SK-N-SH (cell line): ENCODE measurements around the gene MINDY4. TPM values are rescaled to one million over a fixed set of nuclear protein-coding genes. Genes with fewer than 3 reads are reported as not detected.

ENCODE experiments used
- CTCF ChIA-PET: fragments of 300-600, 350-600 bp; formaldehyde crosslinking; extraction: SDS; loops from one replicate; lab custom pipeline; 2021; lab: Yijun Ruan, JAX
- POLR2A ChIA-PET: fragments of 350-600 bp; sonication (Branson Sonifier 250); formaldehyde crosslinking; extraction: SDS; loops from one replicate; lab custom pipeline; 2020; ENCODE audit warnings: antibody characterized with exemption, inconsistent platforms; lab: Yijun Ruan, JAX
- DNase-seq: peaks from one replicate; pipeline ENCODE4 v3.0.0; 2012
- H2AFZ ChIP-seq: fragments of 200-600 bp; sonication (generic); 2 replicates; pipeline ENCODE4 v1.8.1; 2016; ENCODE audit warnings: antibody characterized with exemption, mild to moderate bottlenecking, low read depth
- H3F3A ChIP-seq: fragments of 200-600 bp; sonication (generic); replicated peaks from 2 replicates; pipeline ENCODE3; 2016; ENCODE audit warnings: antibody characterized with exemption, mild to moderate bottlenecking; ENCODE audit not compliant: insufficient read depth
- H3K27ac ChIP-seq, 2 experiments: fragments of 200-500 bp in 1 of 2; fragments of 200-600 bp in 1 of 2; sonication (Bioruptor generic) in 1 of 2; sonication (generic), shearing (Covaris generic) in 1 of 2; 2 replicates each; pipeline versions ENCODE4 v1.5.1 to v1.6.1; 2014 to 2016; ENCODE audit warnings: low read depth in 2 of 2, inconsistent platforms in 1 of 2, low read length in 1 of 2, mild to moderate bottlenecking in 1 of 2, mixed read lengths in 1 of 2
- H3K27me3 ChIP-seq: fragments of 200-600 bp; sonication (generic), shearing (Covaris generic); 2 replicates; pipeline ENCODE4 v1.6.1; 2016; ENCODE audit warnings: mixed run types; ENCODE audit not compliant: insufficient read depth
- H3K36me3 ChIP-seq, 2 experiments: fragments of 200-500 bp in 1 of 2; fragments of 200-600 bp in 1 of 2; sonication (Bioruptor generic) in 1 of 2; sonication (generic) in 1 of 2; replicated peaks in 1 of 2; 2 replicates each; pipeline versions ENCODE3 to v1.5.1; 2014 to 2016; ENCODE audit warnings: low read length in 1 of 2, mild to moderate bottlenecking in 1 of 2; ENCODE audit not compliant: insufficient read depth in 2 of 2, control insufficient read depth in 1 of 2
- H3K4me1 ChIP-seq, 2 experiments: fragments of 200-500 bp in 1 of 2; fragments of 200-600 bp in 1 of 2; sonication (Bioruptor generic) in 1 of 2; sonication (generic), shearing (Covaris generic) in 1 of 2; 2 replicates each; pipeline versions ENCODE4 v1.5.1 to v1.6.1; 2014 to 2016; ENCODE audit warnings: low read depth in 1 of 2, low read length in 1 of 2, mixed run types in 1 of 2; ENCODE audit not compliant: insufficient read depth in 2 of 2, control insufficient read depth in 1 of 2
- H3K4me2 ChIP-seq: fragments of 200-600 bp; sonication (generic), shearing (Covaris generic); 2 replicates; pipeline ENCODE4 v1.6.1; 2017; ENCODE audit warnings: mixed run types
- H3K4me3 ChIP-seq, 2 experiments: fragments of 200-500 bp in 1 of 2; fragments of 200-600 bp in 1 of 2; sonication (Bioruptor generic) in 1 of 2; sonication (generic), shearing (Covaris generic) in 1 of 2; 2 replicates each; pipeline versions ENCODE4 v1.5.1 to v1.8.1; 2014 to 2016; ENCODE audit warnings: low read depth in 2 of 2, inconsistent platforms in 1 of 2, low read length in 1 of 2, mild to moderate bottlenecking in 1 of 2, mixed read lengths in 1 of 2, moderate library complexity in 1 of 2
- H3K79me2 ChIP-seq: fragments of 200-600 bp; sonication (generic); 2 replicates; pipeline ENCODE4 v1.8.1; 2017; ENCODE audit warnings: mild to moderate bottlenecking; ENCODE audit not compliant: insufficient read depth
- H3K9ac ChIP-seq: fragments of 200-600 bp; sonication (generic); 2 replicates; pipeline ENCODE4 v1.6.1; 2017; ENCODE audit warnings: mixed run types
- H3K9me2 ChIP-seq: fragments of 200-600 bp; sonication (generic); 2 replicates; pipeline ENCODE4 v1.6.1; 2017; ENCODE audit warnings: mixed run types
- H3K9me3 ChIP-seq: fragments of 200-600 bp; sonication (generic); 2 replicates; pipeline ENCODE4 v1.6.1; 2017; ENCODE audit warnings: mixed run types, mild to moderate bottlenecking, moderate library complexity
- H4K20me1 ChIP-seq: fragments of 200-600 bp; sonication (generic); 2 replicates; pipeline ENCODE4 v1.6.1; 2017; ENCODE audit warnings: mild to moderate bottlenecking, mixed run types; ENCODE audit not compliant: insufficient read depth
- ELF1 ChIP-seq: IDR thresholded peaks from 2 replicates; pipeline ENCODE4 v1.4.0; 2012
- FOSL2 ChIP-seq: IDR thresholded peaks from 2 replicates; pipeline ENCODE4 v1.4.0; 2012; ENCODE audit warnings: low read depth, mild to moderate bottlenecking, moderate library complexity, borderline replicate concordance
- FOXJ3 ChIP-seq: sonication (generic); formaldehyde crosslinking; IDR thresholded peaks from 2 replicates; pipeline ENCODE4 v1.5.1; 2020; ENCODE audit warnings: mild to moderate bottlenecking, missing genetic modification reagents
- FOXM1 ChIP-seq: IDR thresholded peaks from 2 replicates; pipeline ENCODE4 v1.4.0; 2012; ENCODE audit warnings: low read depth, mild to moderate bottlenecking
- GABPA ChIP-seq: IDR thresholded peaks from 2 replicates; pipeline ENCODE4 v1.4.0; 2012; ENCODE audit warnings: low read depth, mild to moderate bottlenecking
- GATA2 ChIP-seq: sonication (generic); formaldehyde crosslinking; IDR thresholded peaks from 2 replicates; pipeline ENCODE4 v1.5.0; 2020; ENCODE audit warnings: mild to moderate bottlenecking, missing genetic modification reagents
- MEF2A ChIP-seq: IDR thresholded peaks from 2 replicates; pipeline ENCODE4 v1.4.0; 2012; ENCODE audit warnings: low read depth, borderline replicate concordance
- NFIC ChIP-seq: IDR thresholded peaks from 2 replicates; pipeline ENCODE4 v1.4.0; 2012; ENCODE audit warnings: borderline replicate concordance
- RAD21 ChIP-seq: IDR thresholded peaks from 2 replicates; pipeline ENCODE4 v1.6.1; 2012; ENCODE audit warnings: mild to moderate bottlenecking, low read length
- REST ChIP-seq: IDR thresholded peaks from 2 replicates; pipeline ENCODE4 v1.6.1; 2012; ENCODE audit warnings: mild to moderate bottlenecking, low read depth, low read length, moderate library complexity
- SMC3 ChIP-seq: IDR thresholded peaks from 2 replicates; pipeline ENCODE4 v1.6.1; 2012; ENCODE audit warnings: low read depth, low read length, improper control_type of control experiment
- TAF1 ChIP-seq: IDR thresholded peaks from 2 replicates; pipeline ENCODE4 v1.6.1; 2012; ENCODE audit warnings: low read depth, mild to moderate bottlenecking, low read length, moderate library complexity, borderline replicate concordance
- TCF12 ChIP-seq: IDR thresholded peaks from 2 replicates; pipeline ENCODE4 v1.4.0; 2012
- TEAD4 ChIP-seq: IDR thresholded peaks from 2 replicates; pipeline ENCODE4 v1.4.0; 2012; ENCODE audit warnings: mild to moderate bottlenecking, borderline replicate concordance; ENCODE audit not compliant: insufficient read depth
- YY1 ChIP-seq: IDR thresholded peaks from 2 replicates; pipeline ENCODE4 v1.4.0; 2012; ENCODE audit warnings: low read depth, mild to moderate bottlenecking
- WGBS: methylation state at CpG from one replicate; pipeline ENCODE4 v1.1.6; 2017; ENCODE audit warnings: low lambda C conversion rate; 5-methylcytosine and 5-hydroxymethylcytosine counted together
- polyA plus RNA-seq, 3 experiments: library from polyadenylated mRNA; depleted of rRNA; stranded (reverse); fragments of >200 nt; gene quantifications; 2 replicates each; pipeline ENCODE4 v1.2.3, GENCODE V29; 2012
- TF ChIP-seq, protein P1 (sequence below): fragments of 200-600 bp; sonication (generic); IDR thresholded peaks from 2 replicates; pipeline ENCODE4 v1.6.1; 2017; ENCODE audit warnings: antibody characterized with exemption, mild to moderate bottlenecking, moderate library complexity
- TF ChIP-seq, protein P2 (sequence below): IDR thresholded peaks from 2 replicates; pipeline ENCODE4; 2012

MINDY4 gene
- polyA plus RNA-seq, 1 of the 3 experiments (the other 2 are of a cell fraction): 1.8 TPM

- Histone ChIP-seq H3K79me2 (no peaks in the 10 kb centered on the region), H3K9me3 (no peaks in the 10 kb centered on the region), H4K20me1 (no peaks in the 10 kb centered on the region), H3F3A (peaks cover 4% of the 10 kb centered on the region), H3K9me2 (no peaks in the 10 kb centered on the region), H3K9ac (0 out of 2 replicates have a peak overlapping the region, but pooled peaks have one; percentile 0), H3K27me3 (no peaks in the 10 kb centered on the region), H2AFZ (peak overlapping the region; percentile 53), H3K36me3 (no peaks in the 10 kb centered on the region), H3K4me1 (peaks cover 18 to 46% of the 10 kb centered on the region in 2 experiments; a peak in 3 of 4 replicates), H3K4me3 (no peak overlapping the region), H3K27ac (peak overlapping the region; percentile 11 to 47; a peak in 2 of 4 replicates), H3K4me2 (peak overlapping the region; percentile 59)
- TF ChIP-seq, protein P1, sequence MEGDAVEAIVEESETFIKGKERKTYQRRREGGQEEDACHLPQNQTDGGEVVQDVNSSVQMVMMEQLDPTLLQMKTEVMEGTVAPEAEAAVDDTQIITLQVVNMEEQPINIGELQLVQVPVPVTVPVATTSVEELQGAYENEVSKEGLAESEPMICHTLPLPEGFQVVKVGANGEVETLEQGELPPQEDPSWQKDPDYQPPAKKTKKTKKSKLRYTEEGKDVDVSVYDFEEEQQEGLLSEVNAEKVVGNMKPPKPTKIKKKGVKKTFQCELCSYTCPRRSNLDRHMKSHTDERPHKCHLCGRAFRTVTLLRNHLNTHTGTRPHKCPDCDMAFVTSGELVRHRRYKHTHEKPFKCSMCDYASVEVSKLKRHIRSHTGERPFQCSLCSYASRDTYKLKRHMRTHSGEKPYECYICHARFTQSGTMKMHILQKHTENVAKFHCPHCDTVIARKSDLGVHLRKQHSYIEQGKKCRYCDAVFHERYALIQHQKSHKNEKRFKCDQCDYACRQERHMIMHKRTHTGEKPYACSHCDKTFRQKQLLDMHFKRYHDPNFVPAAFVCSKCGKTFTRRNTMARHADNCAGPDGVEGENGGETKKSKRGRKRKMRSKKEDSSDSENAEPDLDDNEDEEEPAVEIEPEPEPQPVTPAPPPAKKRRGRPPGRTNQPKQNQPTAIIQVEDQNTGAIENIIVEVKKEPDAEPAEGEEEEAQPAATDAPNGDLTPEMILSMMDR: no peak
- no peak for TF ChIP-seq ELF1
- DNase-seq: no peak
- ChIA-PET POLR2A (no interaction called here), CTCF (interaction anchor here (1.2 to 10.9 kb wide), 5 partner anchors 33 to 217 kb away, joined by 4 to 84 read pairs (median 6); no protein-coding TSS in a partner anchor)
- 79% methylated on average over 7 of the region's 7 CpGs for WGBS
Observed at GRCh38 chr7:30906014-30906413, 134.8 kb downstream of the MINDY4 start.

DNA sequence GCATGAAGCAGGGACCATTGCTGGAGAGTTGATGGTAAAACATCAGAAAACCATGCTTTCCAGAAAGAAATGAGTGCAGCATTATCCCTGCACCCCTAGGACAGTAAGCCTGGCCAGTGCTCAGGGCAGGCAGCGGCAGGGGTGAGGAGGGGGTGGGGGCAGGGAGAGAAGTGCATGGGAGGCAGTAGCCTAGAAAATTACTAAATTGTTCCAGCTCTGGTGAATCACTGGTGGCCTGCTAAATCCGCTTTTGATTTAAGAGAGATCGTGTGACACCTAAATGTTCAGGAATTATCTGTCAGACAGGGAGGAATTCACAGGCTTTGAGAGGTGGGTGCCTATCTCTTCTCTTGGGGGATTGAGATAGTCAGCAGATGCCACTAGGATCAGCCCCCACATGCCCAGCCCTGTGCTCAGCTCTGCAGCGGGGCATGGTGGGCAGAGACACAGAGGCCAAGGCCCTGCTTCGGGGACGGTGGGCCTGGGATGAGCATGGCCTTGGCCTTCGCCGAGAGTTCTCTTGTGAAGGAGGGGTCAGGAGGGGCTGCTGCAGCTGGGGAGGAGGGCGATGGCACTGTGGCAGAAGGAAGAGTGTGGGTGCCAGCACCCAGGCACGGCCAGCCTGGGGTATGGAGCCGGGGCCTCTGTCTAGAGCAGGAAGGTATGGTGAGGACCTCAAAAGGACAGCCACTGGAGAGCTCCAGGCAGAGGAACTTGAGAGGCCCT is 135.5 kb downstream of the MINDY4 start:
- Histone ChIP-seq H3K9ac (0 out of 2 replicates have a peak overlapping the region, but pooled peaks have one; percentile 0), H3K79me2 (no peaks in the 10 kb centered on the region), H3K9me2 (no peaks in the 10 kb centered on the region), H3F3A (peaks cover 4% of the 10 kb centered on the region), H3K4me2 (peak overlapping the region; percentile 59), H3K4me3 (no peak overlapping the region), H3K36me3 (no peaks in the 10 kb centered on the region), H2AFZ (peak overlapping the region; percentile 53), H3K27ac (peak overlapping the region; percentile 11 to 47; a peak in 2 of 4 replicates), H3K27me3 (no peaks in the 10 kb centered on the region), H3K4me1 (peaks cover 18 to 53% of the 10 kb centered on the region in 2 experiments; a peak in 3 of 4 replicates), H3K9me3 (no peaks in the 10 kb centered on the region), H4K20me1 (no peaks in the 10 kb centered on the region)
- CTCF ChIA-PET: interaction anchor here (0.6 to 10.9 kb wide), 8 partner anchors 14 to 216 kb away, joined by 3 to 84 read pairs (median 5); no protein-coding TSS in a partner anchor
- peak; percentile 68 for DNase-seq
- WGBS: 87% methylated on average over 11 of the region's 11 CpGs
- POLR2A ChIA-PET: no interaction called here
- TF ChIP-seq SMC3 (no peak), TEAD4 (no peak), TAF1 (no peak), FOXJ3 (CRISPR knock-in tag) (no peak), TCF12 (peak; percentile 47; the same call in 1 of the 2 replicates), YY1 (no peak), FOXM1 (no peak), FOSL2 (no peak; the same call in 1 of the 2 replicates), GATA2 (no peak), GABPA (no peak), MEF2A (no peak), REST (0 out of 2 replicates have a peak, but pooled peaks have one; percentile 13), RAD21 (no peak), ELF1 (no peak), NFIC (peak; percentile 22; the same call in 1 of the 2 replicates)
- TF ChIP-seq, protein P2, sequence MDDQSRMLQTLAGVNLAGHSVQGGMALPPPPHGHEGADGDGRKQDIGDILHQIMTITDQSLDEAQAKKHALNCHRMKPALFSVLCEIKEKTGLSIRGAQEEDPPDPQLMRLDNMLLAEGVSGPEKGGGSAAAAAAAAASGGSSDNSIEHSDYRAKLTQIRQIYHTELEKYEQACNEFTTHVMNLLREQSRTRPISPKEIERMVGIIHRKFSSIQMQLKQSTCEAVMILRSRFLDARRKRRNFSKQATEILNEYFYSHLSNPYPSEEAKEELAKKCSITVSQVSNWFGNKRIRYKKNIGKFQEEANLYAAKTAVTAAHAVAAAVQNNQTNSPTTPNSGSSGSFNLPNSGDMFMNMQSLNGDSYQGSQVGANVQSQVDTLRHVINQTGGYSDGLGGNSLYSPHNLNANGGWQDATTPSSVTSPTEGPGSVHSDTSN: peak; percentile 52; the same call in 1 of the 2 replicates
- TF ChIP-seq, protein P1: no peak
